GM12878 (cell line): ENCODE measurements around the gene PDXP. TPM values are rescaled to one million over a fixed set of nuclear protein-coding genes. Genes with fewer than 3 reads are reported as not detected.

Experiments
- ATAC-seq: fragments of 200-7000 bp; cut with Tn5 transposase; 3 replicates; pipeline ENCODE4 v1.9.1; 2020; ENCODE audit warnings: mild to moderate bottlenecking, moderate library complexity
- BruUV-seq: library from RNA; stranded (reverse); fragments of 400-500 nt; replicated peaks from 2 replicates; lab custom pipeline; 2021; lab: Mats Ljungman, UMichigan
- CTCF ChIA-PET: fragments of 300-600 bp; sonication (Branson Sonifier 250); formaldehyde crosslinking; extraction: SDS; loops from one replicate; lab custom pipeline; 2021; ENCODE audit warnings: inconsistent platforms; lab: Yijun Ruan, JAX
- POLR2A ChIA-PET: fragments of 350-600 bp; formaldehyde crosslinking; extraction: SDS; loops from one replicate; lab custom pipeline; 2021; ENCODE audit warnings: inconsistent platforms; lab: Charles Lee
- RAD21 ChIA-PET: fragments of 300-600 bp; sonication (Branson Sonifier 250); formaldehyde crosslinking; loops from one replicate; lab custom pipeline; 2023; ENCODE audit warnings: antibody characterized with exemption; ENCODE audit not compliant: unreplicated experiment; lab: Charles Lee
- SMC1A ChIA-PET: fragments of 300-600 bp; sonication (Branson Sonifier 250); formaldehyde crosslinking; loops from one replicate; lab custom pipeline; 2023; ENCODE audit not compliant: unreplicated experiment, uncharacterized antibody; lab: Charles Lee
- DNase-seq: peaks from one replicate; pipeline ENCODE4 v3.0.0-alpha.2; 2011; ENCODE audit warnings: low read depth, low spot score
- FAIRE-seq: peaks from 3 replicates; lab custom pipeline; 2011; peaks lifted over from hg19 to GRCh38; lab: Jason Lieb, UNC
- H2AFZ ChIP-seq: 2 replicates; pipeline ENCODE4 v1.6.0; 2011; ENCODE audit warnings: low read depth, low read length, control low read depth; ENCODE audit not compliant: control insufficient read depth
- H3K27ac ChIP-seq: 2 replicates; pipeline ENCODE4 v1.5.1; 2011; ENCODE audit warnings: control low read depth; ENCODE audit not compliant: control insufficient read depth, insufficient read depth
- H3K27me3 ChIP-seq, 2 experiments: replicated peaks in 1 of 2; 2 replicates each; pipeline versions ENCODE4 v1.6.0 to v1.6.1; 2011; ENCODE audit warnings: low read length in 1 of 2; ENCODE audit not compliant: control insufficient read depth in 2 of 2, insufficient read depth in 2 of 2
- H3K36me3 ChIP-seq, 2 experiments: 2 replicates each; pipeline ENCODE4 v1.5.1; 2011; ENCODE audit warnings: low read length in 1 of 2; ENCODE audit not compliant: control insufficient read depth in 2 of 2, insufficient read depth in 2 of 2
- H3K4me1 ChIP-seq: 2 replicates; pipeline ENCODE4 v1.6.1; 2011; ENCODE audit warnings: mild to moderate bottlenecking, low read length, moderate library complexity, mixed read lengths; ENCODE audit not compliant: control insufficient read depth, insufficient read depth
- H3K4me2 ChIP-seq: 2 replicates; pipeline ENCODE4 v1.6.0; 2011; ENCODE audit warnings: control low read depth; ENCODE audit not compliant: control insufficient read depth, insufficient read depth
- H3K4me3 ChIP-seq: fragments of 200-600 bp; sonication (generic); 2 replicates; pipeline ENCODE4 v1.5.1; 2016
- H3K79me2 ChIP-seq: 2 replicates; pipeline ENCODE4 v1.6.0; 2011; ENCODE audit warnings: low read length; ENCODE audit not compliant: control insufficient read depth, insufficient read depth
- H3K9ac ChIP-seq: 2 replicates; pipeline ENCODE4 v1.8.0; 2011; ENCODE audit warnings: low read length, control low read depth, mixed read lengths; ENCODE audit not compliant: control insufficient read depth, insufficient read depth
- H3K9me3 ChIP-seq: replicated peaks from 3 replicates; pipeline ENCODE4 v1.5.1; 2011; ENCODE audit warnings: mild to moderate bottlenecking, low read length; ENCODE audit not compliant: control insufficient read depth, insufficient read depth
- H4K20me1 ChIP-seq: 2 replicates; pipeline ENCODE4 v1.6.0; 2011; ENCODE audit not compliant: control insufficient read depth, insufficient read depth
- E2F8 ChIP-seq: fragments of 450-650 bp; IDR thresholded peaks from 2 replicates; pipeline ENCODE4 v1.6.1; 2018; ENCODE audit warnings: mild to moderate bottlenecking, low read depth, moderate library complexity; ENCODE audit not compliant: partially characterized antibody
- EED ChIP-seq: sonication (generic); IDR thresholded peaks from 2 replicates; pipeline ENCODE4 v1.6.1; 2016; ENCODE audit warnings: antibody characterized with exemption, low read depth
- JUND ChIP-seq: IDR thresholded peaks from 2 replicates; pipeline ENCODE4 v1.6.1; 2012; ENCODE audit warnings: low read depth, mild to moderate bottlenecking, low read length, improper control_type of control experiment, moderate library complexity
- MEF2B ChIP-seq: fragments of 450-650 bp; IDR thresholded peaks from 2 replicates; pipeline ENCODE4 v1.6.1; 2018; ENCODE audit warnings: mild to moderate bottlenecking, moderate library complexity; ENCODE audit not compliant: partially characterized antibody, poor library complexity, severe bottlenecking
- RUNX3 ChIP-seq: IDR thresholded peaks from 2 replicates; pipeline ENCODE4 v1.6.1; 2012; ENCODE audit warnings: low read length, inconsistent platforms
- SP1 ChIP-seq: IDR thresholded peaks from one replicate; pipeline ENCODE4 v1.6.1; 2011; ENCODE audit warnings: low read depth, low read length
- STAT1 ChIP-seq: fragments of 450-650 bp; conservative IDR thresholded peaks from 2 replicates; pipeline ENCODE4 v1.6.1; 2014; ENCODE audit warnings: antibody characterized with exemption, mild to moderate bottlenecking
- WGBS: methylation state at CpG from one replicate; pipeline ENCODE4 v1.1.6; 2016; ENCODE audit warnings: low lambda C conversion rate; ENCODE audit not compliant: insufficient replicate concordance, insufficient coverage; ENCODE audit errors: missing lambda C conversion rate; 5-methylcytosine and 5-hydroxymethylcytosine counted together
- in situ Hi-C: fragments of 300-500 bp; cut with MboI; formaldehyde crosslinking; loops from 9 replicates; pipeline ENCODE4 v1.14.3; 2018; ENCODE audit warnings: mixed read lengths
- intact Hi-C: fragments of 100-400 bp; cut with micrococcal nuclease; formaldehyde crosslinking; loops from one replicate; pipeline ENCODE4 v1.14.2; 2022; ENCODE audit not compliant: unreplicated experiment
- polyA plus RNA-seq, 11 experiments: library from polyadenylated mRNA; depleted of rRNA in 4 of 11; unstranded in 6 of 11; stranded (reverse) in 5 of 11; fragments of >200 nt; fragmentation: Nextera tagmentation in 4 of 11; fragmentation: Illumina TruSeq in 1 of 11; extraction: Ambion mirVana in 4 of 11; extraction: Trizol in 1 of 11; gene quantifications; 1 replicate in 1 of 11; 2 replicates in 10 of 11; pipeline versions ENCODE4 v1.2.1 to v1.2.3, GENCODE V29; 2011 to 2016; ENCODE audit warnings: inconsistent platforms in 2 of 11, missing spikeins in 2 of 11, low read depth in 1 of 11
- total RNA-seq, 4 experiments: library from RNA; depleted of rRNA in 3 of 4; stranded (reverse); fragments of >200 nt in 3 of 4; fragmentation: Illumina TruSeq in 1 of 4; extraction: Trizol in 1 of 4; gene quantifications; 2 replicates each; pipeline versions ENCODE4 v1.2.1 to v1.2.3, GENCODE V29; 2013 to 2021

The PDXP gene
- total and polyA plus RNA-seq, 10 of the 15 experiments (the other 5 are each of a cell fraction or from before 2014, with no cell fraction given): 4.4 to 56.7 (median 34.6) TPM

- POLR2A ChIA-PET: interaction anchor here (0.5 to 5.0 kb wide), 7 partner anchors 9 to 148 kb away, joined by 3 to 45 read pairs (median 5); partner anchors contain the start of genes LGALS1, PDXP and SH3BP1
- RAD21 ChIA-PET: interaction anchor here (1.4 to 7.1 kb wide), 2 partner anchors 13 to 53 kb away, joined by 4 to 76 read pairs; partner anchors contain the start of gene SH3BP1
- H3K27ac ChIP-seq: no peak overlapping the region
- SMC1A ChIA-PET: interaction anchor here (1.1 to 5.9 kb wide), 2 partner anchors 13 to 47 kb away, joined by 5 to 69 read pairs; partner anchors contain the start of genes LGALS1 and SH3BP1
- H4K20me1 ChIP-seq: no peaks in the 10 kb centered on the region
- H3K4me2 ChIP-seq: no peak overlapping the region
- 96% methylated on average over 8 of the region's 8 CpGs for whole genome bisulfite sequencing
- H3K79me2 ChIP-seq: no peaks in the 10 kb centered on the region
- H3K9me3 ChIP-seq: no peaks in the 10 kb centered on the region
- peaks cover 47% of the 10 kb centered on the region for H3K4me1 ChIP-seq
- BruUV-seq: no TSS peak
- intact Hi-C loops: no loop called here
- no peak for ATAC-seq
- TF ChIP-seq EED (no peak), STAT1 (no peak), MEF2B (no peak), SP1 (no peak), JUND (no peak), E2F8 (no peak), RUNX3 (no peak)
- H3K4me3 ChIP-seq: no peak overlapping the region
- no peaks in the 10 kb centered on the region for H3K27me3 ChIP-seq
- no peak overlapping the region for H2AFZ ChIP-seq
- FAIRE-seq: no peak
- CTCF ChIA-PET: interaction anchor here (7.5 to 14.9 kb wide), 4 partner anchors 12 to 52 kb away, joined by 63 to 275 read pairs (median 156); partner anchors contain the start of genes GGA1, LGALS1, NOL12 and PDXP
- peaks cover 14 to 16% of the 10 kb centered on the region in 2 experiments; a peak in 3 of 4 replicates for H3K36me3 ChIP-seq
- DNase-seq: no peak
- in situ Hi-C loops: loop anchor here (5.0 kb wide), 1 partner anchor 53 kb away; no protein-coding TSS in a partner anchor
- no peak overlapping the region for H3K9ac ChIP-seq
These were observed 29.7 kb upstream of the PDXP start for GRCh38 chr22:37628830-37629229.
